IMR-90 (cell line): ENCODE data around the gene CD99L2. TPM values are rescaled to one million over a fixed set of nuclear protein-coding genes. Genes with fewer than 3 reads are reported as not detected.

Experiments
- ATAC-seq: fragments of 200-7000 bp; cut with Tn5 transposase; 2 replicates; pipeline ENCODE4 v1.9.1; 2020; ENCODE audit warnings: low read depth, mild to moderate bottlenecking, moderate library complexity
- BruUV-seq: library from RNA; stranded (reverse); fragments of 400-500 nt; replicated peaks from 2 replicates; lab custom pipeline; 2021; lab: Mats Ljungman, UMichigan
- CTCF ChIA-PET: fragments of 300-600 bp; formaldehyde crosslinking; extraction: SDS; loops from one replicate; lab custom pipeline; 2021; ENCODE audit warnings: antibody characterized with exemption; lab: Yijun Ruan, JAX
- POLR2A ChIA-PET: fragments of 300-600 bp; sonication (Branson Sonifier 250); formaldehyde crosslinking; loops from one replicate; lab custom pipeline; 2022; ENCODE audit warnings: antibody characterized with exemption; ENCODE audit not compliant: unreplicated experiment; lab: Charles Lee
- DNase-seq: peaks from one replicate; pipeline ENCODE4 v3.0.0; 2013
- H2AFZ ChIP-seq: replicated peaks from 2 replicates; pipeline ENCODE3; 2013; ENCODE audit warnings: low read length, mild to moderate bottlenecking; ENCODE audit not compliant: poor library complexity
- H2AK5ac ChIP-seq: 2 replicates; pipeline ENCODE4 v1.6.1; 2013; ENCODE audit warnings: low read depth, low read length, inconsistent platforms
- H2AK9ac ChIP-seq: replicated peaks from 2 replicates; pipeline ENCODE3; 2013; ENCODE audit warnings: mild to moderate bottlenecking, low read depth, low read length, moderate library complexity; ENCODE audit not compliant: poor library complexity
- H2BK120ac ChIP-seq: 2 replicates; pipeline ENCODE4 v1.6.1; 2013; ENCODE audit warnings: low read depth, low read length, inconsistent platforms
- H2BK15ac ChIP-seq: 3 replicates; pipeline ENCODE4 v1.6.1; 2013; ENCODE audit warnings: low read depth, low read length, inconsistent platforms
- H2BK20ac ChIP-seq: 2 replicates; pipeline ENCODE4 v1.6.1; 2013; ENCODE audit warnings: low read depth, mild to moderate bottlenecking, inconsistent platforms, low read length, moderate library complexity
- H2BK5ac ChIP-seq: 2 replicates; pipeline ENCODE4 v1.6.1; 2013; ENCODE audit warnings: mild to moderate bottlenecking, low read depth, low read length, inconsistent platforms; ENCODE audit not compliant: poor library complexity, severe bottlenecking
- H3K14ac ChIP-seq: replicated peaks from 2 replicates; pipeline ENCODE4 v1.6.1; 2013; ENCODE audit warnings: low read depth, low read length, inconsistent platforms
- H3K18ac ChIP-seq: 2 replicates; pipeline ENCODE4 v1.6.1; 2013; ENCODE audit warnings: low read depth, low read length, control low read depth
- H3K23ac ChIP-seq: 2 replicates; pipeline ENCODE4 v1.6.1; 2013; ENCODE audit warnings: low read depth, low read length, inconsistent platforms
- H3K27ac ChIP-seq: 2 replicates; pipeline ENCODE4 v1.5.1; 2013; ENCODE audit warnings: mild to moderate bottlenecking, control low read depth, low read length; ENCODE audit not compliant: insufficient read depth
- H3K27me3 ChIP-seq: 2 replicates; pipeline ENCODE4 v1.6.1; 2013; ENCODE audit warnings: low read length; ENCODE audit not compliant: control insufficient read depth, insufficient read depth
- H3K36me3 ChIP-seq: 2 replicates; pipeline ENCODE4 v1.6.1; 2013; ENCODE audit warnings: low read length, mixed read lengths; ENCODE audit not compliant: control insufficient read depth, insufficient read depth
- H3K4ac ChIP-seq: 2 replicates; pipeline ENCODE4 v1.6.1; 2013; ENCODE audit warnings: low read depth, low read length, inconsistent platforms
- H3K4me1 ChIP-seq: 2 replicates; pipeline ENCODE4 v1.6.1; 2013; ENCODE audit warnings: low read length, mixed read lengths; ENCODE audit not compliant: control insufficient read depth, insufficient read depth
- H3K4me2 ChIP-seq: 2 replicates; pipeline ENCODE4 v1.6.1; 2013; ENCODE audit warnings: low read depth, mild to moderate bottlenecking, control low read depth, low read length, moderate library complexity
- H3K4me3 ChIP-seq: 2 replicates; pipeline ENCODE4 v1.5.1; 2013; ENCODE audit warnings: low read depth, mild to moderate bottlenecking, control low read depth, low read length, moderate library complexity; ENCODE audit not compliant: insufficient read depth
- H3K56ac ChIP-seq: 2 replicates; pipeline ENCODE4 v1.6.1; 2013; ENCODE audit warnings: low read length, inconsistent platforms; ENCODE audit not compliant: insufficient read depth; ENCODE audit errors: extremely low read depth
- H3K79me1 ChIP-seq, 2 experiments: 2 replicates each; pipeline ENCODE4 v1.6.1; 2013; ENCODE audit warnings: low read length in 2 of 2, inconsistent platforms in 1 of 2, low read depth in 1 of 2
- H3K9ac ChIP-seq: 2 replicates; pipeline ENCODE4 v1.6.1; 2013; ENCODE audit warnings: low read depth, low read length, control low read depth
- H3K9me1 ChIP-seq: 2 replicates; pipeline ENCODE4 v1.6.1; 2013; ENCODE audit warnings: low read length, inconsistent platforms; ENCODE audit not compliant: insufficient read depth
- H3K9me3 ChIP-seq: 2 replicates; pipeline ENCODE4 v1.6.1; 2013; ENCODE audit warnings: low read length; ENCODE audit not compliant: control insufficient read depth, insufficient read depth
- H4K20me1 ChIP-seq: 2 replicates; pipeline ENCODE4 v1.6.1; 2013; ENCODE audit warnings: low read length, inconsistent platforms; ENCODE audit not compliant: insufficient read depth
- H4K5ac ChIP-seq: 2 replicates; pipeline ENCODE4 v1.6.1; 2013; ENCODE audit warnings: mild to moderate bottlenecking, low read depth, low read length, control low read depth
- H4K8ac ChIP-seq, 2 experiments: 2 replicates each; pipeline ENCODE4 v1.6.1; 2013; ENCODE audit warnings: low read depth in 2 of 2, low read length in 2 of 2, control low read depth in 1 of 2, inconsistent platforms in 1 of 2
- H4K91ac ChIP-seq: 2 replicates; pipeline ENCODE4 v1.6.1; 2013; ENCODE audit warnings: low read depth, low read length, inconsistent platforms; ENCODE audit not compliant: insufficient read depth
- BHLHE40 ChIP-seq: fragments of 150-350 bp; IDR thresholded peaks from 2 replicates; pipeline ENCODE4 v1.6.1; 2016; ENCODE audit warnings: mild to moderate bottlenecking, low read depth, low read length
- CEBPB ChIP-seq: IDR thresholded peaks from 2 replicates; pipeline ENCODE4 v1.6.1; 2012; ENCODE audit warnings: low read depth, low read length, improper control_type of control experiment
- CHD1 ChIP-seq: IDR thresholded peaks from 2 replicates; pipeline ENCODE4 v1.6.1; 2012; ENCODE audit warnings: low read depth, low read length, improper control_type of control experiment
- CTCF ChIP-seq: conservative IDR thresholded peaks from 2 replicates; pipeline ENCODE4 v1.5.1; 2012; ENCODE audit warnings: mild to moderate bottlenecking, low read depth, low read length, improper control_type of control experiment
- ELK1 ChIP-seq: fragments of 150-350 bp; IDR thresholded peaks from 2 replicates; pipeline ENCODE4 v1.6.1; 2016; ENCODE audit warnings: low read depth, mild to moderate bottlenecking, low read length, moderate library complexity, borderline replicate concordance
- FOS ChIP-seq: fragments of 150-350 bp; IDR thresholded peaks from 2 replicates; pipeline ENCODE4 v1.6.1; 2016; ENCODE audit warnings: low read depth, low read length
- MAFK ChIP-seq: IDR thresholded peaks from 2 replicates; pipeline ENCODE4 v1.6.1; 2012; ENCODE audit warnings: low read depth, low read length, improper control_type of control experiment
- MAZ ChIP-seq: IDR thresholded peaks from 2 replicates; pipeline ENCODE4 v1.6.1; 2012; ENCODE audit warnings: low read depth, mild to moderate bottlenecking, low read length, improper control_type of control experiment, moderate library complexity, borderline replicate concordance
- MXI1 ChIP-seq: IDR thresholded peaks from 2 replicates; pipeline ENCODE4 v1.6.1; 2012; ENCODE audit warnings: low read depth, mild to moderate bottlenecking, low read length, moderate library complexity, borderline replicate concordance
- NFE2L2 ChIP-seq: fragments of 150-350 bp; IDR thresholded peaks from 2 replicates; pipeline ENCODE4 v1.6.1; 2016; ENCODE audit warnings: low read depth, mild to moderate bottlenecking, low read length
- POLR2A ChIP-seq: IDR thresholded peaks from 2 replicates; pipeline ENCODE4 v1.6.1; 2012; ENCODE audit warnings: mild to moderate bottlenecking, low read depth, low read length
- RAD21 ChIP-seq: IDR thresholded peaks from 2 replicates; pipeline ENCODE4 v1.6.1; 2012; ENCODE audit warnings: low read length, improper control_type of control experiment
- RCOR1 ChIP-seq: IDR thresholded peaks from 2 replicates; pipeline ENCODE4 v1.6.1; 2012; ENCODE audit warnings: mild to moderate bottlenecking, low read length, improper control_type of control experiment; ENCODE audit not compliant: insufficient replicate concordance
- RFX5 ChIP-seq: IDR thresholded peaks from 2 replicates; pipeline ENCODE4 v1.8.0; 2012; ENCODE audit warnings: low read depth, mild to moderate bottlenecking, low read length, moderate library complexity
- SMC3 ChIP-seq: fragments of 150-350 bp; IDR thresholded peaks from 2 replicates; pipeline ENCODE4 v1.6.1; 2016; ENCODE audit warnings: low read depth, mild to moderate bottlenecking, antibody characterized with exemption, low read length, moderate library complexity
- USF2 ChIP-seq: fragments of 150-350 bp; IDR thresholded peaks from 2 replicates; pipeline ENCODE4 v1.6.1; 2017; ENCODE audit warnings: mild to moderate bottlenecking, antibody characterized with exemption, low read length, low read depth
- WGBS, 2 experiments: methylation state at CpG; one replicate each; pipeline versions ENCODE4 v1.1.5 to v1.1.7; 2013; ENCODE audit warnings: missing lambda C conversion rate in 2 of 2; ENCODE audit not compliant: insufficient read length in 1 of 2; ENCODE audit errors: extremely low coverage in 2 of 2; 5-methylcytosine and 5-hydroxymethylcytosine counted together
- dilution Hi-C: fragments of 300-500 bp; cut with HindIII; formaldehyde crosslinking; loops from one replicate; pipeline ENCODE4 v1.14.3; 2018; ENCODE audit warnings: low sequenced_read_pairs; ENCODE audit not compliant: unreplicated experiment
- in situ Hi-C: fragments of 300-500 bp; cut with MboI; formaldehyde crosslinking; loops from 3 replicates; pipeline ENCODE4 v1.14.3; 2019; ENCODE audit warnings: low sequenced_read_pairs, inconsistent platforms, mixed read lengths
- intact Hi-C: fragments of 100-400 bp; cut with micrococcal nuclease; formaldehyde crosslinking; loops from 2 replicates; pipeline ENCODE4 v1.10.0; 2022
- polyA plus RNA-seq, 3 experiments: library from polyadenylated mRNA; depleted of rRNA; stranded (reverse); fragments of >200 nt; gene quantifications; 2 replicates each; pipeline ENCODE4 v1.2.3, GENCODE V29; 2012; ENCODE audit warnings: low replicate concordance in 1 of 3
- total RNA-seq: library from RNA; depleted of rRNA; stranded (reverse); fragments of >200 nt; gene quantifications from 2 replicates; pipeline ENCODE4 v1.2.3, GENCODE V29; 2012

Gene CD99L2
- total and polyA plus RNA-seq, 2 of the 4 experiments (the other 2 are of a cell fraction), result 17.4 to 41.4 TPM

DNA sequence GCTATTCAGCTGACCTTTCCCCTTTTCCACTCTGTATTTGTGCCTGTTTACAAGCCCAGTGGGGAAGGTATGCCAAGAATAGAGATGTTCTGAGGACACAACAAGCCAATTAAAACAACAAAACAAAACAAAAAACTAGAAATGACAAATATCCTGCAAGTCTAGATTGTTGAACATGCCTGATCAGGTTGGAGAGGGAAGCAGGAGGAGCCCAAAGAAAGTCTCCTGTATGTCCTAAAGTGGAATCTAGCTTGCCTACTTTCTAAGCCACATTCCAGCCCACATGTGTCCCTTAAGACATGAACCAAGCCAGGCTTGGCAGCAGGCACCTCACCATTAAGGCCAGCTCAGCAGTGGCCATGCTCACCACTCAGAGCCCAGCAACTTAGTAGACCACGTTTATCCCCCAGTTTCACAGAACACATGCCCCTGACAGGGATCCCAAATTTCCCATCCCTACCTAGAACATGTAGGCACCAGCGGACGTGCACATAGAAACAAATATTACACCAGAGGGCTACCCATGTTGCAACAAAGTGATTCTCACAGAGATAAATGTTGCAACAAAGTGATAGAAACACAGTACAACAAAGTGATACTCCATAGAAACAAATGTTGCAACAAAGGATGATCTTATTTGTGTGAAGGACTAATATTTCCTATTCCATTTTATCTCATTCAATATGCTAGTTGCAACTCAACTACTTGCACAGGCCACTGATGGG lies 48.3 kb downstream of the CD99L2 start:
- Histone ChIP-seq H3K4ac (no peak overlapping the region), H2BK20ac (no peak overlapping the region), H2AK9ac (no peak overlapping the region), H3K27me3 (no peaks in the 10 kb centered on the region), H3K9me1 (no peaks in the 10 kb centered on the region), H3K4me1 (peaks cover 1% of the 10 kb centered on the region; the same call in 1 of the 2 replicates), H3K36me3 (no peaks in the 10 kb centered on the region), H3K79me1 (no peaks in the 10 kb centered on the region), H3K56ac (no peak overlapping the region), H3K4me2 (no peak overlapping the region), H4K91ac (no peak overlapping the region), H3K4me3 (no peak overlapping the region), H4K8ac (no peak overlapping the region), H3K9ac (no peak overlapping the region), H4K20me1 (no peaks in the 10 kb centered on the region), H4K5ac (no peak overlapping the region), H3K23ac (no peak overlapping the region), H3K18ac (no peak overlapping the region), H2BK15ac (no peak overlapping the region), H3K27ac (no peak overlapping the region), H3K9me3 (no peaks in the 10 kb centered on the region), H2AFZ (no peak overlapping the region), H2AK5ac (no peak overlapping the region), H2BK120ac (no peak overlapping the region), H2BK5ac (no peak overlapping the region), H3K14ac (no peak overlapping the region)
- intact Hi-C loops (no loop called here), in situ Hi-C loops (no loop called here), dilution Hi-C loops (no loop called here)
- DNase-seq, result no peak
- WGBS, 2 experiments, result 80% methylated on average over 1 of the region's 3 CpGs; no CpG with 5 or more reads in 1 of the 2 experiments
- no peak for TF ChIP-seq FOS
- no peak for TF ChIP-seq POLR2A
- TF ChIP-seq CEBPB, result no peak
- no peak for TF ChIP-seq NFE2L2
- no peak for TF ChIP-seq RAD21
- no peak for TF ChIP-seq MAFK
- TF ChIP-seq CHD1, result no peak
- TF ChIP-seq MXI1, result no peak
- no peak for TF ChIP-seq BHLHE40
- TF ChIP-seq ELK1, result no peak
- TF ChIP-seq CTCF, result no peak
- TF ChIP-seq MAZ, result no peak
- TF ChIP-seq USF2, result no peak
- TF ChIP-seq SMC3, result no peak
- no peak for TF ChIP-seq RCOR1
- TF ChIP-seq RFX5, result no peak
- ChIA-PET CTCF (no interaction called here), POLR2A (no interaction called here)
- no peak for ATAC-seq
- no TSS peak for BruUV-seq
